HEK293 (cell line): ENCODE results near the gene PYHIN1.

Experiments
- CTCF ChIA-PET: fragments of 350-600 bp; formaldehyde crosslinking; extraction: SDS; loops from one replicate; lab custom pipeline; 2021; ENCODE audit warnings: antibody characterized with exemption; lab: Yijun Ruan, JAX
- POLR2A ChIA-PET: fragments of 300-600 bp; formaldehyde crosslinking; extraction: SDS; loops from one replicate; lab custom pipeline; 2020; ENCODE audit warnings: antibody characterized with exemption, inconsistent platforms; lab: Yijun Ruan, JAX
- H3K27ac ChIP-seq: fragments of 200-500 bp; sonication (Bioruptor generic); 2 replicates; pipeline ENCODE4 v1.5.1; 2014; ENCODE audit warnings: low read depth, low read length, control low read depth, inconsistent platforms; ENCODE audit errors: extremely low read depth
- H3K36me3 ChIP-seq, 2 experiments: fragments of 200-500 bp in 1 of 2; sonication (Bioruptor generic) in 1 of 2; 1 replicate in 1 of 2; 2 replicates in 1 of 2; pipeline ENCODE4 v1.5.1; 2014 to 2017; ENCODE audit warnings: inconsistent platforms in 2 of 2, low read length in 2 of 2; ENCODE audit not compliant: control insufficient read depth in 2 of 2, insufficient read depth in 1 of 2
- H3K4me1 ChIP-seq: fragments of 200-500 bp; sonication (Bioruptor generic); 2 replicates; pipeline ENCODE4 v1.5.1; 2014; ENCODE audit warnings: mild to moderate bottlenecking, low read length, inconsistent platforms; ENCODE audit not compliant: control insufficient read depth, insufficient read depth
- H3K4me3 ChIP-seq: 2 replicates; pipeline ENCODE4 v1.5.1; 2011; ENCODE audit warnings: low read depth, mild to moderate bottlenecking, control low read depth, low read length, moderate library complexity
- H3K9me3 ChIP-seq: fragments of 200-500 bp; sonication (Bioruptor generic); 2 replicates; pipeline ENCODE4 v1.5.1; 2014; ENCODE audit warnings: low read depth, low read length, inconsistent platforms; ENCODE audit not compliant: control insufficient read depth, insufficient read depth
- BCL11A ChIP-seq: fragments of 450-650 bp; formaldehyde crosslinking; IDR thresholded peaks from 2 replicates; pipeline ENCODE4 v1.5.1; 2016; ENCODE audit warnings: low read depth, missing biosample characterization, missing genetic modification characterization
- GLI2 ChIP-seq: fragments of 450-650 bp; formaldehyde crosslinking; IDR thresholded peaks from 2 replicates; pipeline ENCODE4; 2017; ENCODE audit warnings: missing biosample characterization, missing genetic modification characterization, low read depth, borderline replicate concordance
- HIC1 ChIP-seq: fragments of 450-650 bp; formaldehyde crosslinking; IDR thresholded peaks from 2 replicates; pipeline ENCODE4 v1.5.1; 2016; ENCODE audit warnings: missing biosample characterization, missing genetic modification characterization
- KLF17 ChIP-seq: fragments of 450-650 bp; formaldehyde crosslinking; IDR thresholded peaks from 2 replicates; pipeline ENCODE4 v1.5.1; 2016; ENCODE audit warnings: missing biosample characterization, missing genetic modification characterization
- SP7 ChIP-seq: fragments of 450-650 bp; formaldehyde crosslinking; IDR thresholded peaks from 2 replicates; pipeline ENCODE4 v1.5.1; 2016; ENCODE audit warnings: missing biosample characterization, missing genetic modification characterization
- TCF7L2 ChIP-seq: IDR thresholded peaks from 2 replicates; pipeline ENCODE4 v1.6.1; 2011; ENCODE audit warnings: low read depth, mild to moderate bottlenecking, inconsistent platforms, low read length, moderate library complexity, borderline replicate concordance
- YY2 ChIP-seq: fragments of 450-650 bp; formaldehyde crosslinking; IDR thresholded peaks from 2 replicates; pipeline ENCODE4 v1.5.1; 2016; ENCODE audit warnings: missing biosample characterization, missing genetic modification characterization
- ZBTB26 ChIP-seq: fragments of 450-650 bp; formaldehyde crosslinking; optimal IDR thresholded peaks from 2 replicates; pipeline ENCODE3; 2016; ENCODE audit warnings: missing biosample characterization, mild to moderate bottlenecking, missing genetic modification characterization
- ZBTB6 ChIP-seq: fragments of 450-650 bp; formaldehyde crosslinking; IDR thresholded peaks from 2 replicates; pipeline ENCODE4 v1.5.1; 2017; ENCODE audit warnings: missing biosample characterization, missing genetic modification characterization
- ZNF157 ChIP-seq: fragments of 450-650 bp; formaldehyde crosslinking; IDR thresholded peaks from 2 replicates; pipeline ENCODE4 v1.5.1; 2016; ENCODE audit warnings: missing biosample characterization, missing genetic modification characterization
- ZNF16 ChIP-seq: fragments of 450-650 bp; formaldehyde crosslinking; IDR thresholded peaks from 2 replicates; pipeline ENCODE4 v1.5.1; 2016; ENCODE audit warnings: low read depth, missing biosample characterization, missing genetic modification characterization
- ZNF211 ChIP-seq: fragments of 450-650 bp; formaldehyde crosslinking; IDR thresholded peaks from 2 replicates; pipeline ENCODE4 v1.5.1; 2016; ENCODE audit warnings: low read depth, missing biosample characterization, missing genetic modification characterization
- ZNF280D ChIP-seq: fragments of 450-650 bp; formaldehyde crosslinking; IDR thresholded peaks from 2 replicates; pipeline ENCODE4 v1.5.1; 2016; ENCODE audit warnings: missing biosample characterization, missing genetic modification characterization
- ZNF404 ChIP-seq: fragments of 450-650 bp; formaldehyde crosslinking; IDR thresholded peaks from 2 replicates; pipeline ENCODE4 v1.5.1; 2017; ENCODE audit warnings: missing biosample characterization, missing genetic modification characterization
- ZNF426 ChIP-seq: fragments of 450-650 bp; formaldehyde crosslinking; IDR thresholded peaks from 2 replicates; pipeline ENCODE4 v1.5.1; 2017; ENCODE audit warnings: missing biosample characterization, missing genetic modification characterization, mild to moderate bottlenecking, inconsistent platforms, moderate library complexity
- ZNF561 ChIP-seq: fragments of 450-650 bp; IDR thresholded peaks from 2 replicates; pipeline ENCODE4 v1.5.1; 2018; ENCODE audit warnings: missing biosample characterization, missing genetic modification characterization, borderline replicate concordance
- ZNF701 ChIP-seq: fragments of 450-650 bp; formaldehyde crosslinking; IDR thresholded peaks from 2 replicates; pipeline ENCODE4 v1.5.1; 2016; ENCODE audit warnings: missing biosample characterization, missing genetic modification characterization
- ZSCAN5A ChIP-seq: fragments of 450-650 bp; formaldehyde crosslinking; IDR thresholded peaks from 2 replicates; pipeline ENCODE4 v1.5.1; 2016; ENCODE audit warnings: missing biosample characterization, missing genetic modification characterization

Gene PYHIN1

GRCh38 chr1:158978730-158979129 lies 47.4 kb downstream of the PYHIN1 start (continued):
- TF ChIP-seq ZNF404 (tag by site-specific recombination), result no peak
- no peak for TF ChIP-seq TCF7L2

- H3K27ac ChIP-seq, result no peak overlapping the region
- H3K4me3 ChIP-seq, result no peak overlapping the region
- H3K9me3 ChIP-seq, result no peaks in the 10 kb centered on the region
- POLR2A ChIA-PET, result no interaction called here
- H3K36me3 ChIP-seq, result no peaks in the 10 kb centered on the region
- TF ChIP-seq ZBTB6 (tag by site-specific recombination) (no peak), ZNF426 (no peak), HIC1 (tag by site-specific recombination) (no peak), KLF17 (no peak), ZNF561 (no peak), ZBTB26 (tag by site-specific recombination) (no peak), ZNF211 (no peak), BCL11A (tag by site-specific recombination) (no peak), ZNF157 (tag by site-specific recombination) (no peak), SP7 (tag by site-specific recombination) (no peak), ZNF701 (no peak), GLI2 (tag by site-specific recombination) (no peak), ZNF280D (no peak), YY2 (tag by site-specific recombination) (no peak), ZSCAN5A (no peak), ZNF16 (tag by site-specific recombination) (no peak)
- TF ChIP-seq, all 188 proteins: peak for 0
- H3K4me1 ChIP-seq, result no peaks in the 10 kb centered on the region
- CTCF ChIA-PET, result interaction anchor here (0.6 kb wide), 1 partner anchor 452 kb away, joined by 3 read pairs; no protein-coding TSS in a partner anchor
Measured at GRCh38 chr1:158979229-158979628, 47.9 kb downstream of the PYHIN1 start.
